Caco-2 (cell line): ENCODE results near the gene PPP1R13B. TPM values are rescaled to one million over a fixed set of nuclear protein-coding genes. Genes with fewer than 3 reads are reported as not detected.
A peak's percentile ranks its signal among the peaks of the same experiment; 100 is the strongest.

Source experiments
- BruUV-seq: library from RNA; stranded (reverse); fragments of 400-500 nt; replicated peaks from 2 replicates; lab custom pipeline; 2021; lab: Mats Ljungman, UMichigan
- CTCF ChIA-PET: fragments of 300-600 bp; sonication (Branson Sonifier 250); formaldehyde crosslinking; loops from one replicate; lab custom pipeline; 2022; ENCODE audit warnings: antibody characterized with exemption; lab: Charles Lee
- POLR2A ChIA-PET: fragments of 300-600 bp; sonication (Branson Sonifier 250); formaldehyde crosslinking; loops from one replicate; lab custom pipeline; 2022; ENCODE audit warnings: antibody characterized with exemption; lab: Charles Lee
- DNase-seq, 2 experiments: peaks; one replicate each; pipeline versions ENCODE4 v3.0.0 to v3.0.0-alpha.2; 2020 to 2022
- H3K27me3 ChIP-seq: replicated peaks from 2 replicates; pipeline ENCODE4 v1.6.0; 2011; ENCODE audit warnings: low read length; ENCODE audit not compliant: control insufficient read depth, insufficient read depth
- H3K36me3 ChIP-seq: 2 replicates; pipeline ENCODE4 v1.5.1; 2011; ENCODE audit warnings: low read length; ENCODE audit not compliant: control insufficient read depth, insufficient read depth
- H3K4me1 ChIP-seq: fragments of 250-450 bp; sonication (Bioruptor Pico); 2 replicates; pipeline ENCODE4 v1.5.1; 2020; ENCODE audit warnings: mild to moderate bottlenecking
- H3K4me3 ChIP-seq: 2 replicates; pipeline ENCODE4 v1.5.1; 2011; ENCODE audit warnings: low read depth, mild to moderate bottlenecking, control low read depth, low read length
- H3K9me3 ChIP-seq: fragments of 250-450 bp; sonication (Bioruptor Pico); 2 replicates; pipeline ENCODE4 v1.5.1; 2020; ENCODE audit warnings: mild to moderate bottlenecking, moderate library complexity
- H3K27ac Mint-ChIP-seq: one replicate; pipeline ENCODE4 v1.8.0; 2022; ENCODE audit warnings: mixed read lengths; ENCODE audit not compliant: unreplicated experiment
- H3K27me3 Mint-ChIP-seq: one replicate; pipeline ENCODE4 v1.8.0; 2022; ENCODE audit warnings: mixed read lengths; ENCODE audit not compliant: insufficient read depth, unreplicated experiment
- H3K36me3 Mint-ChIP-seq: one replicate; pipeline ENCODE4 v1.8.0; 2022; ENCODE audit warnings: mild to moderate bottlenecking, mixed read lengths; ENCODE audit not compliant: insufficient read depth, unreplicated experiment
- H3K4me1 Mint-ChIP-seq: one replicate; pipeline ENCODE4 v1.8.0; 2022; ENCODE audit warnings: low read depth, mixed read lengths; ENCODE audit not compliant: unreplicated experiment
- H3K4me3 Mint-ChIP-seq: one replicate; pipeline ENCODE4 v1.8.0; 2022; ENCODE audit warnings: mild to moderate bottlenecking, moderate library complexity, mixed read lengths; ENCODE audit not compliant: unreplicated experiment
- H3K9me3 Mint-ChIP-seq: one replicate; pipeline ENCODE4 v1.8.0; 2022; ENCODE audit warnings: mixed read lengths; ENCODE audit not compliant: unreplicated experiment
- intact Hi-C: fragments of 100-400 bp; cut with micrococcal nuclease; formaldehyde crosslinking; loops from one replicate; pipeline ENCODE4 v1.10.0; 2022; ENCODE audit not compliant: unreplicated experiment
- total RNA-seq: library from RNA; stranded (reverse); gene quantifications from 2 replicates; pipeline ENCODE4 v1.2.3, GENCODE V29; 2022
- TF ChIP-seq, protein P1 (sequence below), 2 experiments: fragments of 200-600 bp in 1 of 2; IDR thresholded peaks; 1 replicate in 1 of 2; 2 replicates in 1 of 2; pipeline versions ENCODE4 v1.5.1 to v1.8.0; 2011 to 2022; ENCODE audit warnings: antibody characterized with exemption in 1 of 2, control low read depth in 1 of 2, inconsistent platforms in 1 of 2, low read depth in 1 of 2, low read length in 1 of 2, mild to moderate bottlenecking in 1 of 2, moderate library complexity in 1 of 2; ENCODE audit not compliant: insufficient read depth in 1 of 2, severe bottlenecking in 1 of 2, unreplicated experiment in 1 of 2

Gene PPP1R13B
- total RNA-seq, 1 experiment from 2014 or later: 15.8 TPM

DNA sequence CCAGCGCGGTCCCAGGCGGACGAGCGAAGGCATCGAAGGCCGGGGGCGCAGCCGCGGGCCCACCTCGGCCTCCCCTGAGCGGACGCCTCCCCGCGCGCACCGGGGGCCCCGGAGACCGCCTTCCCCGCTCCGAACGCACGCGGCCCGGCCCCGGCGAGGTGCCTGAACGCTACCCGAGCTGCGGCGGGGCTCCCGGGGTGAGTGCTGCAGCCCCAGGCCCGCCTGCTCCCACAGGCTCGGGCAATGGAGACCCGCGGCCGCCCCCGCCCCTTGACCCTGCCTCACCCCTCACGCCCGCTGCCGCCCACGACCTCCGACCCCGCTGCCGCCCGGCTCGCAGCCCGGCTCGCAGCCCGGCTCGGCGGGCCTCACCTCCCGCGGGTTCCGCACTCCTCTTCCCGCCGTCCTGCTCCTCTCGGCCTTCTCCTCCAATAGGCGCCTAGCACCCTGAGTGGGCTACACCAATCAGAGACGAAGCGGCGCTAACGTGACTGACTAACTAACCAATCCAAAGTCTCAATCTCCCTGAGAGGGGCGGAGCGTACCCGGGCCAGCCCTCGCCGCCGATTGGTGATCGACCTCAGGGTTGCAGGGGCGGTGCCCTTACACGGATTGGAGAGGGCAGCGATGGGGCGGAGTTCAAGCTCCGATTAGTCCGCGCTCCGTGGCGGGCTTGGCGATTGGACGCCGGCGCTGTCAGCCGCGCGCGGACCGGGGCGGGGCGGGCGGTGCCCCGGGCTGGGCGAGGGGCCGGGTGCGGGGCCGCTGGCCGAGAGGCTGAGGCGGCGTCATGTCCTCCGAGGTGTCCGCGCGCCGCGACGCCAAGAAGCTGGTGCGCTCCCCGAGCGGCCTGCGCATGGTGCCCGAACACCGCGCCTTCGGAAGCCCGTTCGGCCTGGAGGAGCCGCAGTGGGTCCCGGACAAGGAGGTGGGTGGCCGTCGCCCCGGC lies 132.0 kb downstream of the PPP1R13B start, which contains the start of the genes XRCC3 and ZFYVE21:
XRCC3 (minus strand) TSS at position 400 of the 949 bp plus-strand sequence. CDS start 4,364 bp downstream, outside the sequence.
ZFYVE21 (plus strand) TSS at position 759 of the 949 bp plus-strand sequence; CDS start at position 791, 32 bp downstream.
- TF ChIP-seq, protein P1, sequence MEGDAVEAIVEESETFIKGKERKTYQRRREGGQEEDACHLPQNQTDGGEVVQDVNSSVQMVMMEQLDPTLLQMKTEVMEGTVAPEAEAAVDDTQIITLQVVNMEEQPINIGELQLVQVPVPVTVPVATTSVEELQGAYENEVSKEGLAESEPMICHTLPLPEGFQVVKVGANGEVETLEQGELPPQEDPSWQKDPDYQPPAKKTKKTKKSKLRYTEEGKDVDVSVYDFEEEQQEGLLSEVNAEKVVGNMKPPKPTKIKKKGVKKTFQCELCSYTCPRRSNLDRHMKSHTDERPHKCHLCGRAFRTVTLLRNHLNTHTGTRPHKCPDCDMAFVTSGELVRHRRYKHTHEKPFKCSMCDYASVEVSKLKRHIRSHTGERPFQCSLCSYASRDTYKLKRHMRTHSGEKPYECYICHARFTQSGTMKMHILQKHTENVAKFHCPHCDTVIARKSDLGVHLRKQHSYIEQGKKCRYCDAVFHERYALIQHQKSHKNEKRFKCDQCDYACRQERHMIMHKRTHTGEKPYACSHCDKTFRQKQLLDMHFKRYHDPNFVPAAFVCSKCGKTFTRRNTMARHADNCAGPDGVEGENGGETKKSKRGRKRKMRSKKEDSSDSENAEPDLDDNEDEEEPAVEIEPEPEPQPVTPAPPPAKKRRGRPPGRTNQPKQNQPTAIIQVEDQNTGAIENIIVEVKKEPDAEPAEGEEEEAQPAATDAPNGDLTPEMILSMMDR (IDR thresholded peaks at IDR 0.05; ENCODE audit: insufficient read depth in 1 of 2, low read depth in 1 of 2, low read length in 1 of 2, severe bottlenecking in 1 of 2, unreplicated experiment in 1 of 2): no peak
- ChIA-PET POLR2A (interaction anchor here (0.6 to 1.1 kb wide), 4 partner anchors 36 to 154 kb away, joined by 3 read pairs; no protein-coding TSS in a partner anchor), CTCF (interaction anchor here (0.6 kb wide), 2 partner anchors 1053 to 1669 kb away, joined by 3 to 4 read pairs; no protein-coding TSS in a partner anchor)
- Histone ChIP-seq H3K9me3 (no peaks in the 10 kb centered on the region), H3K36me3 (no peaks in the 10 kb centered on the region), H3K27me3 (no peaks in the 10 kb centered on the region), H3K4me1 (peaks cover 5% of the 10 kb centered on the region; the same call in 1 of the 2 replicates), H3K4me3 (peak within 1 kb of the TSS; percentile 93)
- Mint-ChIP-seq H3K4me3 (peak within 1 kb of the TSS; percentile 98), H3K9me3 (no peaks in the 10 kb centered on the region), H3K27ac (peak within 1 kb of the TSS; percentile 94), H3K4me1 (peaks cover 9% of the 10 kb centered on the region), H3K27me3 (no peaks in the 10 kb centered on the region), H3K36me3 (peaks cover 42% of the 10 kb centered on the region)
- DNase-seq: peak; percentile 99
- intact Hi-C loops: no loop called here
- BruUV-seq: no TSS peak

DNA sequence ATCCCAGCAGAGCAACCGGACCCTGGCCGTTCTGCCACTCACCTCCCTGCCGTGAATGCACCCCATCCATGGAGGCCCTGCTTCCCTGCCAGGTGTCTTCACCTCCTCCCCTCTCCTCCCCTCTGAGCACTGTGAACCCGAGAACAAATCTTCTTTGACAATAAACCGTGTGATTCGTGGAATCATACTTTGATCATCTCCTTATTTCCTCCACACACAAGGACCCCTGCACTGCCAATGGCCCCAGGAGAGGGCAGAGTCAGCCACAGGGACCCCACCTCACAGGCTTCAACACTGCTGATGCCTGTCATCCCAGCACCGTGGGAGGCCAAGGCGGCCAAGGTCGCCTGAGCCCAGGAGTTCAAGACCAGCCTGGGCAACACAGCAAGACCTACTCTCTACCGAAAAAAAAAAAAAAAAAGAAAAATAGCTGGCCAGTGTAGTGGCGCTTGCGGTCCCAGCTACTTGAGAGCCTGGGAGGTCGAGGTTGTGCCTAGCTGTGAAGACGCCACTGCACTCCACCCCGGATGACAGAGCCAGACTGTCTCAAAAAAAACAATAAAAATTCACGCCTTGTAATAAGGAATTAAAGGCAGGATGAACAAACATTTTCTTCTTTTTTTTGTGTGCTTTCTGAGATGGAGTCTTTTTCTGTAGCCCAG lies 133.2 kb downstream of the PPP1R13B start:
- H3K27me3 Mint-ChIP-seq: no peaks in the 10 kb centered on the region
- BruUV-seq: TSS peak; percentile 72
- H3K27ac Mint-ChIP-seq: peak overlapping the region; percentile 94
- Histone ChIP-seq H3K4me1 (peaks cover 5% of the 10 kb centered on the region; the same call in 1 of the 2 replicates), H3K4me3 (peak overlapping the region; percentile 62), H3K27me3 (no peaks in the 10 kb centered on the region), H3K36me3 (no peaks in the 10 kb centered on the region), H3K9me3 (no peaks in the 10 kb centered on the region)
- CTCF ChIA-PET: interaction anchor here (0.7 kb wide), 1 partner anchor 23 kb away, joined by 5 read pairs; no protein-coding TSS in a partner anchor
- POLR2A ChIA-PET: no interaction called here
- intact Hi-C loops: no loop called here
- TF ChIP-seq, protein P1 (IDR thresholded peaks at IDR 0.05; ENCODE audit: insufficient read depth in 1 of 2, low read depth in 1 of 2, low read length in 1 of 2, severe bottlenecking in 1 of 2, unreplicated experiment in 1 of 2): no peak
- no peaks in the 10 kb centered on the region for H3K9me3 Mint-ChIP-seq
- DNase-seq: no peak
- H3K36me3 Mint-ChIP-seq: peaks cover 46% of the 10 kb centered on the region
- peak overlapping the region; percentile 98 for H3K4me3 Mint-ChIP-seq
- H3K4me1 Mint-ChIP-seq: peaks cover 9% of the 10 kb centered on the region
